Kidney (tissue), 14 donors: ENCODE results near the gene RASGRF2. TPM values are rescaled to one million over a fixed set of nuclear protein-coding genes. Genes with fewer than 3 reads are reported as not detected.

Experiments used
- DNase-seq, 5 donors: peaks; one replicate each; pipeline ENCODE4 v3.0.0-alpha.2; 2013 to 2020
- FAIRE-seq: peaks from 2 replicates; lab custom pipeline; 2012; peaks lifted over from hg19 to GRCh38; lab: Jason Lieb, UNC
- H3K27ac ChIP-seq, 2 donors: one replicate each; pipeline ENCODE4 v1.7.0; 2013; ENCODE audit warnings: low read depth in 2 of 2, low read length in 2 of 2, inconsistent platforms in 1 of 2
- H3K27me3 ChIP-seq: one replicate; pipeline ENCODE4 v1.7.1; 2013; ENCODE audit warnings: low read length, inconsistent platforms; ENCODE audit not compliant: control insufficient read depth, insufficient read depth
- H3K36me3 ChIP-seq, 3 donors: one replicate each; pipeline versions ENCODE4 v1.7.0 to v1.7.1; 2013; ENCODE audit warnings: low read length in 3 of 3, control low read depth in 1 of 3, inconsistent platforms in 1 of 3; ENCODE audit not compliant: insufficient read depth in 3 of 3, control insufficient read depth in 2 of 3
- H3K4me1 ChIP-seq, 3 donors: one replicate each; pipeline versions ENCODE4 v1.7.0 to v1.7.1; 2013; ENCODE audit warnings: low read length in 3 of 3, inconsistent platforms in 1 of 3, low read depth in 1 of 3; ENCODE audit not compliant: control insufficient read depth in 2 of 3, insufficient read depth in 2 of 3
- H3K4me3 ChIP-seq, 3 donors: one replicate each; pipeline versions ENCODE4 v1.7.0 to v1.8.1; 2013; ENCODE audit warnings: low read length in 3 of 3, control low read depth in 1 of 3, inconsistent platforms in 1 of 3
- H3K9ac ChIP-seq, 3 donors: one replicate each; pipeline versions ENCODE4 v1.7.0 to v1.7.1; 2013; ENCODE audit warnings: low read length in 3 of 3, control low read depth in 1 of 3, inconsistent platforms in 1 of 3
- H3K9me3 ChIP-seq, 3 donors: one replicate each; pipeline versions ENCODE4 v1.7.0 to v1.7.1; 2013; ENCODE audit warnings: low read length in 3 of 3, control low read depth in 1 of 3, inconsistent platforms in 1 of 3; ENCODE audit not compliant: control insufficient read depth in 2 of 3, insufficient read depth in 1 of 3
- CTCF ChIP-seq: IDR thresholded peaks from 3 replicates; pipeline ENCODE4 v1.5.1; 2012; ENCODE audit warnings: mild to moderate bottlenecking, moderate library complexity, borderline replicate concordance; ENCODE audit not compliant: insufficient read depth; ENCODE audit errors: extremely low read depth
- intact Hi-C: fragments of 100-400 bp; cut with DNase I; formaldehyde crosslinking; loops from one replicate; pipeline ENCODE4 v1.11.1; 2022
- polyA plus RNA-seq: library from polyadenylated mRNA; stranded (reverse); fragments of 350-450 nt; fragmentation: Illumina TruSeq; extraction: RNeasy Lipid Tissue Mini Kit (QIAGEN cat#74804); gene quantifications from one replicate; pipeline ENCODE4 v1.2.3, GENCODE V29; 2014; ENCODE audit warnings: low read depth, low replicate concordance; ENCODE audit not compliant: insufficient read depth
- total RNA-seq: library from RNA; stranded (reverse); fragmentation: NEBNext Ultra II Directional; extraction: Animal tissue kit (Norgen Biotek cat#: 25700); gene quantifications from one replicate; pipeline ENCODE4 v1.2.1, GENCODE V29; 2021
- donor health status: control.
- donor health status: control.
- donor health status: control.
- donor health status: control.
- donor health status: control.
- donor health status: DM: yes; HTN: yes; CAD: no.
- donor health status: Normal renal cell carcinoma (clear cell type).

Gene RASGRF2
- total and polyA plus RNA-seq, 2 donors from 2014 or later, result 4.9 to 14.7 TPM

DNA sequence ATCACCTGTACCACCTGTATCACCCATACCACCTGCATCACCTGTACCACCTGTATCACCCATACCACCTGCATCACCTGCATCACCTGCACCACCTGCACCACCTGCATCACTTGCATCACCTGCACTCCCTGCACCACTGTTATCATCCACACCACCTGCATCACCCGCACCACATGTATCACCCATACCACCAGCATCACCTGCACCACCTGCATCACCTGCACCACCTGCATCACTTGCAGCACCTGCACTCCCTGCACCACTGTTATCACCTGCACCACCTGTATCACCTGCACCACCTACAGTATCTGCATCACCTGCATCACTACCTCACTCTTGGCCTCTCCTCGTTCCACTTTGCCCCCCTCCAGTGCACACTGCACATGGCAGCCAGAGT is 209.8 kb downstream of the RASGRF2 start:
- H3K27me3 ChIP-seq, result no peaks in the 10 kb centered on the region
- intact Hi-C loops, result no loop called here
- H3K36me3 ChIP-seq, result peaks cover 0 to 4% (median 0%) of the 10 kb centered on the region in 3 donors
- H3K9ac ChIP-seq, result no peak overlapping the region
- FAIRE-seq (no peak), DNase-seq (no peak)
- peaks cover 0 to 2% (median 0%) of the 10 kb centered on the region in 3 donors for H3K4me1 ChIP-seq
- no peak for TF ChIP-seq CTCF
- H3K9me3 ChIP-seq, result no peaks in the 10 kb centered on the region
- no peak overlapping the region for H3K4me3 ChIP-seq
- H3K27ac ChIP-seq, result no peak overlapping the region

DNA sequence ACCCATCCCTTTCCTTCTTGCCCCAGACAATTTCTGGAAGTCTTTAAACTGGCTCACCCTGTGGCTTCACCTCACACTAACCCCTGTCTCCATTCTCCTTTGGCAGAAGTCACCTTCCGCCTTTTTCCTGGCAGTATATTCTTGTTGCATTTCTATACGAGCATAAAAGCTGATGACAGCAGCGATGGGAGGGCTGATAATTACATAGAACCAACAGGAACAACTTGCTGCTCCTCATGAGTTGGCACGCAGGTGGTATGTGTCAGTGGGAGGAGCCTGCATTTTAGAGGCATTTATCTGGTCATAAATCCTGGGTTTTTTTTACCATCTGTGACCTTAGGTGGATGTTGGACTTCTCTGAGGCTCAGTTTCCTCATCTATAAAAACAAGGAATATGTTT is 211.6 kb downstream of the RASGRF2 start:
- H3K4me1 ChIP-seq, result peaks cover 0 to 2% (median 0%) of the 10 kb centered on the region in 3 donors
- H3K36me3 ChIP-seq, result peaks cover 0 to 4% (median 0%) of the 10 kb centered on the region in 3 donors
- no peak overlapping the region for H3K9ac ChIP-seq
- H3K27me3 ChIP-seq, result no peaks in the 10 kb centered on the region
- peak in 1 of 5 donors; percentile 19 for DNase-seq
- no peak overlapping the region for H3K4me3 ChIP-seq
- H3K9me3 ChIP-seq, result no peaks in the 10 kb centered on the region
- no peak for FAIRE-seq
- TF ChIP-seq CTCF, result no peak
- H3K27ac ChIP-seq, result no peak overlapping the region
- intact Hi-C loops, result no loop called here

DNA sequence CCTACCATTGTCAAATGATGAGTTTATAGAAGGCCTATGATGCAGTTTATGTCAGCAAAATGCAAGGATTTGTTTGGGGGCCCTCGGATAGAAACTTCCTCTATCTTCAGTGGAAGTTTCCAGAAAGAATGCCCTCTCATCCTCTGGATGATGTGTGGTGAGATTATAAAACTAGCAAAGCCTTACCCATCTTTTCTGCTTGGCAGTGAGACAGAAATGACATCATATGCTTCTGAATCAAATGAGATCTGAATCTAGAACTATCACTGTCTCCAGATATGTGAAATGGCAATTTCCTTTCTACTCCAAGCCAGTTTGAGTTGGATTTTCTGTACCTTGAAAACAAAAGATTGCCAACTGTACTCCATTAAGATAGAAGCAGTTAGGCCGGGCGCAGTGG is 212.5 kb downstream of the RASGRF2 start:
- Histone ChIP-seq H3K9ac (no peak overlapping the region), H3K4me3 (no peak overlapping the region), H3K27me3 (no peaks in the 10 kb centered on the region), H3K27ac (no peak overlapping the region), H3K36me3 (peaks cover 0 to 4% (median 0%) of the 10 kb centered on the region in 3 donors), H3K4me1 (peaks cover 0 to 2% (median 0%) of the 10 kb centered on the region in 3 donors), H3K9me3 (no peaks in the 10 kb centered on the region)
- no peak for TF ChIP-seq CTCF
- FAIRE-seq (no peak), DNase-seq (no peak)
- intact Hi-C loops, result no loop called here

- FAIRE-seq, result no peak
Observed at GRCh38 chr5:81177061-81177460, 216.9 kb downstream of the RASGRF2 start.

More at GRCh38 chr5:81177061-81177460, 216.9 kb downstream of the RASGRF2 start:
- Histone ChIP-seq H3K27me3 (no peaks in the 10 kb centered on the region), H3K4me1 (no peaks in the 10 kb centered on the region), H3K9ac (no peak overlapping the region), H3K36me3 (no peaks in the 10 kb centered on the region), H3K9me3 (no peaks in the 10 kb centered on the region), H3K4me3 (no peak overlapping the region), H3K27ac (no peak overlapping the region)
- DNase-seq, result no peak
- TF ChIP-seq CTCF, result no peak
- intact Hi-C loops, result no loop called here
